GM21619 (cell line): ENCODE measurements around the gene AQP4.

ENCODE experiments used
- ATAC-seq: cut with Tn5 transposase; IDR thresholded peaks from one replicate; pipeline ENCODE4 v1.9.1; 2021; ENCODE audit not compliant: unreplicated experiment

The AQP4 gene

DNA sequence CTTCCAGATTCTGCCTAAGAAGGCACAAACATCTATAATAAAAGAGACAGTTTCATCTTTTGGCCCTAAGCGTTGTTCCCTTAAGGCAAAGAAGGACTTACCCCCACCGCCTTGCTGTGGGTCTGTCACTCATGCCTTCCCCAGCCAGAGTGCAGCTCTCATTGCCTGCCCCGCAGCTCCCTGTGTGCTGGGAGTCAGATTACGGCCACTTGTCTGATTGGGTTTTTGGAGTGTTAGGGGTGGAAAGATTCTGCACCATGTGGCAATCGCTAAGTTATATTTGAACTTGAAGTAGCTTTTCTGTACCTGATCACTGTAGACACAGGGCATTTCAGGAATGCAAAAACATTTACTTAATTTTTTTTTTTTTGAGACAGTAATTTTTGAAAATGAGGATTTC is at the start of gene AQP4:
Gene AQP4, minus strand, starts transcription at position 151 of the 400 bp plus-strand sequence. Its CDS starts 18 bp downstream, at position 133.
- ATAC-seq: no peak

- ATAC-seq: no peak
Measured at GRCh38 chr18:26911840-26912239, 46.3 kb upstream of the AQP4 start.

GRCh38 chr18:26909599-26910290 is 44.2 kb upstream of the AQP4 start:
- no peak for ATAC-seq

GRCh38 chr18:26908906-26909305 is 43.4 kb upstream of the AQP4 start:
- no peak for ATAC-seq

GRCh38 chr18:26902291-26902690 is 36.8 kb upstream of the AQP4 start:
- no peak for ATAC-seq

- ATAC-seq: no peak
Measured at GRCh38 chr18:26901020-26901419, 35.5 kb upstream of the AQP4 start.

GRCh38 chr18:26894426-26894825 is 28.9 kb upstream of the AQP4 start:
- ATAC-seq: no peak

DNA sequence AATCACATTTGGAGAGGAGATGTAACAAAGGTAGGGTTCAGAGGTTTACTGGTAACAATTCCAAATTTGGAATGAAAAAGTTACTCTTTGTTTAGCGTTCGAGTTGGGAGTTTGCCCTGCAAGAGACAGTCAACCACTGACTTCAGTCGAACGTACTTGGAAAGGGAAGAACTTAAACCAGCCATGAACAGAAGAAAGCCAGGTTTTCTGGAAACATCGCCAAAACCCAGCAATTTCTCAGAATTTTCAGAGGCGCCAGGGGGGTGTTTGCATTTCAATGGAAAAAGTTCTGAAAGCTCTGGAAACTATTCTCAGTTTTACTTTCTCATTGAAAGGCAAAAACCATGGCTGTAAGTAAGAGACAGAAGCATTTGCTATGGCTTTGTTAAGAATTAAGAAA is 28.5 kb upstream of the AQP4 start:
- no peak for ATAC-seq

DNA sequence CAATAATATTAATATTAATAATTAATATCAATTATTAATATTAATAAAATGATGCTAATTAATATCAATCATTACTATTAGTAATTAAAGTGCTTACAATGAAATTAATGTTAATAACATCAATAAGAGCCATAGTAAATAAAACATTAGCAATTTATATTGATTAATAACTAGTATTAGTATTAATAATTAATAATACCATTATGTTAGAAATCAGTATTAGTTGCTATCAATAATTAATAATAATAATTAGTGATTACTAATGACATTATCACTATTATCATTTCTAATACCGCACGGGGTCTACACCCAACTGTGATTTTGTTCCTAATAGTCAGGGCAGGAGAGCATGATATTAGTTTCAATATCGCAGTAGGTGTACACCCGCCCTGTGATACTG is 22.8 kb upstream of the AQP4 start:
- ATAC-seq: no peak

DNA sequence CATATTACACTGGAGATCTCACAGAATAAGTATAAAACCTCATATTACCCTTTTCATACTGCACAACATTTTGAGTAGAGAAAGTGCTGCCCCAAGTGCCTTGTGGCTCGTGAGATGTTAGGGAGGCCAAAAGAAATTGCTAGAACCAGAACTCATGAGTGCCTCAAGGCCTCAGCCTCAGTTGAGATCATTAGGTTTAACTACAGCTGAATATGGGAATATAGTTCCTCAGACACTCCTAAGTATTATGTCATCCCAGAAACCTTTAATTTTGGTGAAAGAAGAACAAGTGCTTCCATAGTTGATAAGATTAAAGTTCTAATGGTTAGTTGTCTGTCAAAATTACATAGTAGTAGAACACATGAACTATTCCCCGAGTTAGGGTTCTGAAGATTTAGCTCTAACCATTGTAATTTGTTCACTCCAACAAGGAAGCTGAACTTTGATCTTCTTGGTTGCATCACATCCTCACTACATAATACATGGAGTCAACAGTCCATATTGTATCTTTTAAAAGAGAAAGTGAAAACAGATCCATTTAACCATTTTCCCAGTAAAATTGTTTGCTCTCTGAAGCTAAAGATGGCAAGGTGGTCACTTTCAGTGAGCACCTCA is 9.6 kb upstream of the AQP4 start:
- no peak for ATAC-seq

DNA sequence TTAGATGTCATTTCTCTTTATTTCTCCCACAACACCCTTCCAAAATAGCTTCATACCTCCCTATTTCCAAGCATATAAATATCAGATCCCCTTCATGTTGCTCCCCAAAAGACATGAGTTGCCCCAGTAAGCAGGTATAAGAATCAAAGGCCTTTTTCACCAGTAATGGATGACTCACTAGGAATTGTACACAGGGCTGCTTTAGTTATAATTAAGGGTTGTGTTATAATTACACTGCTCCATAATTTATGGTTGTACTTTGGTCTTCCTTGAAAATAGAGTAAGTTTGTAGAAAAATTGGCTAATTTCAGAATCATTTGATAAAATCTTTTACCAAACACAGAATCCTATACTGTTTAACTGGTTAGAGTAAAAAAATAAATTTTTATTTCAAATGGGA is 8.8 kb upstream of the AQP4 start:
- ATAC-seq: no peak

GRCh38 chr18:26869640-26870039 is 4.1 kb upstream of the AQP4 start:
- no peak for ATAC-seq

DNA sequence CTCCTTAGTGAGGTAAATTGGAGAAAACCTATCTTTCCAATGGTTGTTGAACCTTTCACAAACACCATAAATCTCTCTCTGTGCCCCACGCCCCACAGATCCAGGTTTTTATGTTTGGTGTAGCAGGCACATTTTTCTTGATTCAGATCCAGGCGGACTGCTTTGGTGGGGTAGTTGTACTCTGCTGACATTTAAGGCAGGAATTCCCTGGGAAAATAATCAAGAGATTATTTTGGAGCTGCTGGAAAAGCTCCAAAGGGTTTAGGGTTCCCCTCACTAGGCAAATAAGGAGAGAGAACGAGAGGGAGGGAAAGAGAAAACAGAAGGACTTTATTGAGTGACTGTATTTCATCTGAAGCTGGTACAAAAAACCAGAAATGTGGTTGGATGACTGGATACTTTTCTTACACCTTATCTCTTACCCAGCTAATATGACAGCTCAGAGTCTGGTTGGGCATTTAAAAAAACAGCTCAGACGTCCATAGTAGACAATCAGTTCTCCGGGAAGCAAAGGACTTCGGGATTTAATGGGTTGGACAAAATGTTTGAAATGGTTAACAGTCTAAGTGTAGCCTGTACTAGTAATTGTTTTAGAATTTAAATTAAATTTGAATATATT is 3.6 kb upstream of the AQP4 start:
- no peak for ATAC-seq

- ATAC-seq: no peak
Measured at GRCh38 chr18:26867471-26867870, 2.0 kb upstream of the AQP4 start.

DNA sequence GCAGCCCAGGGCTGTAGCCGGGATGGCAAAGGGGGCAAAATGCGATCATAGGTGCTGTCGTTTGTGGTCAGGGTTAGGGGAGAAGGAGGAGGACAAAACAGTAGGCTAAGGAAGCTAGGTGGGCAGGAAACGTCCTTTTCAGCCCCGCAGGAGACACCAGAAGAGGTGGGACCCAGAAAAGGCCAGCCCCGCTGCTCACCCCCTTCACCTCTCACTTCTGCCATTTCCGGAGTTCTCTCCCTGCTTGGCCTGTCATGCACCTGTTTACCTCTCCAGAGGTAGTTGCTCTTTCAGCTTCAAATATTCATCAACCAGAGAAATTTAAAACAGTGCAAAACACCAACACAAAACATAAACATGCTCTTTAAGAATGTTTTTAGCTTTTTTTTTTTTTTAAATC is 849 bp downstream of the AQP4 start:
- ATAC-seq: no peak

DNA sequence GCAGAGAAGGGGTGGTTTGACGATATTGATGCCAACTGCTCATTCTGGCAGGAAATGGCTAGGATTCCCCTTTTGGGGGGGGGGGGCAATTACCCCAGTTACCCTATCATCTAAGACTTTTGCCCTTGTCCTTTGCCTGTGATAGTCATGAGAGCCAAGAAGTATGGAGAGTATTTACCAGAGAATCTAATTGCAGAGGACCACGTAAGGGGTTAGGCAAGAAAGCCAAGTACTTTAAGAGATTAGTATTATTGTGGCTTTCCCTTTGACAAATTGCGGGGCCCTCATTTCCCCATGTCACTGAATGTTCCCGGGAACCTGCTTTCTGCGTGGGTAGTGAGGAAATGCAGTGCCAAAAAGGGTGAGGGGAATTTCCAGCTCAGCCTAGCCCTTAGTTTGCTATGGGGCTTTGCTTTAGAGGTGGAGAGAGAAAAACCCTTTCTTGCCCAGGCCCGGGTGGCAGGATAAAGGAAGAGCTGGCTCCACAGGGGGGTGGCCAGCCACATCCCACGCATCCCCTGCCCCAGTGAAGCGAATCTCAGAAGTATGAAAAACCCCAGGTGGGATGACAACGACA is 1.5 kb downstream of the AQP4 start:
- ATAC-seq: no peak

- ATAC-seq: no peak
Measured at GRCh38 chr18:26863122-26863879, 2.2 kb downstream of the AQP4 start.

GRCh38 chr18:26862084-26862483 is 3.4 kb downstream of the AQP4 start:
- no peak for ATAC-seq

DNA sequence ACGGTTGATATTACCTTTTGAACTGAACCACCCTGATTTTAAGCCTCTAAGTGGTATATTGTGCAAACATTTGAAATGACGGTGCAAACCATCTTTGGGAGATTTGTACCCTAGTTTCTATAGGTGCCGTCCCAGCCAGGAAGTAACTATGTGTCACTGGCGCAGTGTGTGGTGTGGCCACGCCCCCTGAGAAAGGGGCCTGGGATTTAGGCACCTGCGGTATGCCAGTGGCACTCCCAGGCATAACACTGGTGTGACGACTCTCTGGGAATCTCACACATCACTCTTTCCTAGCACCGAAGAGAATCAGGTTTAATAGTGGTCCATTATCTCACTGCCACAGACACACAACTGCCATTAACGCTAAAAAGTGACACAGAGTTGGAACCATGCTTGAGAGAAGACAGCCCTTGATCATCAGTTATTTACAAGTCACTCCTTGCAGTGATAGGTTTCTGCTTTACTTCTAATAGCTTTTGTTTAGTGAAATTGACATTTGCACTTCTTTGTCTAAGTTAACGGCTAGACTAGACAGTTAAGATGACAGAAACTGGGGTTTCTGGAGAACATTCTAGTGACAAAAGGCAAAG is 11.1 kb downstream of the AQP4 start:
- ATAC-seq: no peak

DNA sequence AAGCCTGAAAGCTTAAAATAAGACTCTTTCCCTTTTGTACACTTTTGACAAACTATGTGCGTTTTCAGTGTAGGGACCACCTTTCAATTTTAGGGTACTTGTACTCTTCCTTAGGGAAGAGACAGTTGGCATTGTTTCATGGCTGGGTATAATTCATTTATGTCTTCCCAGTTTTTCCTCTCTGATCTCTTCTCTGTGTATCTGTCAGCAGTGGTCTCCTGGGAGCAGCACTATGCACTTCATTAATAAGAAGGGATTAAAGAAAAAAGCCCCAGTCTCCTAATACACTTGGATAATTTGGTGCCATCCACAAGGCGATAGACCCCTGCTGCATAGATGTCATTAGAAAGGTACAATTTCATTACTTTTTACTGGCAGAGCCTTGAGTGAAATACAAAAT is 12.1 kb downstream of the AQP4 start:
- no peak for ATAC-seq

DNA sequence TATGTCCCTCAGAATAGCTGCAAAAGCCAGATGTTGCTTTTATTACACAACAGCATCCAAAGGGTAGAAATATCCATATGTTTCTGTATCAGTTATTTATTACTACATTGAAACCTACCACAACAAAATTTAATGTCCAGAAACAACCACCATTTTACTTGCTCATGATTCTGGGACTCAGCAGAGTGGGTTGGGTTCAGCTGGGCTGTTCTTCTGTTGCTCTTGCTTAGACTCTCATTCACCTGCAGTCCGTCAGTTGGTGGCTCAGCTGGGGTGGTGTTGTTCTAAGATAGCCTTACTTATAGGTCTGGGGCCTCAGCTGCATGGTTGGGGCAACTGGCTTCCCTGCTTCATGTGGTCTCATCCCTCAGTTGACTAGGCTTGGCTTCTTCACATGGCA is 21.7 kb downstream of the AQP4 start:
- ATAC-seq: no peak
